Stimulated activated naive CD8-positive, alpha-beta T cell treated with anti-CD3 and anti-CD28 coated beads, Interleukin-15, Interleukin-2, amounts not matched to agents 100 U/mL and 50 U/mL, for 24 hours (primary cell): ENCODE data around the gene WDR5.

Experiments used
- ATAC-seq: fragments of 150-1000 bp; cut with Tn5 transposase; one replicate; pipeline ENCODE4 v1.10.0; 2021
- DNase-seq: peaks from one replicate; pipeline ENCODE4 v3.0.0; 2021

Gene WDR5

DNA sequence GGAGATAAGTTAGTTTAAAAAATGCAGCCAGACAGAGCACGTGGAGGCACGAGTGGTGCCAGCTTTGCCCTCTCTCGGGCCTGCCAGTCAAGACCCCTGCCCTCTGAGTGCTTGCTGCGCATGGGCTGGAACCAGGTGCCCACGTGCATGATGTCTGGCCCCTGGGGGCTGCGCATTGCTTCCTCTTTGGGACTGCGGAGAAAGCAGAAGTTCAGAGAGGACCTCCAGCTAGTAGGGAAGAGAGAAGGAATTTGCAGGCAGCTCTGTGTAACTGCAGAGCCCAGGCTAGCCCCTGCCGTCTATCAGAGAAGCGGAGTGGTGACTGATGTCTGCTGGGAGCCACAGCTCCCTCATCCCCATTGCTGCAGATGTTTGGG lies 38.2 kb downstream of the WDR5 start:
- DNase-seq = no peak
- no peak for ATAC-seq

DNA sequence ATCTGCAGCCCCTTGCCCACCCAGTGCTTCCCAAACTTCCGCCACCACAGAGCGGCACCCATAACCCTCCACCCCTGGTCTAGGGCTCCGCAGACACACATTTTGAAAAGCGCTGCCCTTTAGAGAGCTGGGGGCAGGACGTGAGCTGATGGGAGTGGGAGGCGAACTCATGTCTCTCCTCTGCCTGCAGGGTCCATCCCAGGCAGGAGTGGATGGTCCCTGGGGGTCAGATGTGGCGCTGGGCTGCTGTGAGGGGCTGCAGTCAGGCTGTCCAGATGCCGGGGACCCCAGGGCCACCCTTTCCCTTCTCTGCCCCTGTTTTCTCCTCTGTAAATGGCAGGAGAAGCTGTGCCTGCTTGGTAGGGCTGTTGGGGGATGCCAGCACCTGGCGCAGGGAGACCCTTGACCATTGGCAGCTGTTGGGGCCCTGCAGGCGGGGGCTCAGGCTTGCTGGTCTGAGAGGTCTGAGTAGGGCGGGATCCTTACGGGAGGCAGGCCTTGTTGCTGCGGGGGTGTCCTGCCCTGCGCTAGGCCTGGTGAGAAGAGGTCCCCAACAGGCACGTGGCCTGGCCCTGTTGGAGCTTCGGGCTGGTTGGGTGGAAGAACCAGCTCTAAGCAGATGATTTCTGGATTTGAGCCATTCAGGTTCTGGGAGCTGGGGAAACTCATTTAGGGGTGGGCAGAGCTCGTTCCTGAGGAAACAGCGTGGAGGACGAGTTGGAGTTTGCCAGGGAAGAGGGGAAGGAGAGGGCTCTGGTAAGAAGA lies 38.8 kb downstream of the WDR5 start:
- DNase-seq (no peak), ATAC-seq (no peak)

DNA sequence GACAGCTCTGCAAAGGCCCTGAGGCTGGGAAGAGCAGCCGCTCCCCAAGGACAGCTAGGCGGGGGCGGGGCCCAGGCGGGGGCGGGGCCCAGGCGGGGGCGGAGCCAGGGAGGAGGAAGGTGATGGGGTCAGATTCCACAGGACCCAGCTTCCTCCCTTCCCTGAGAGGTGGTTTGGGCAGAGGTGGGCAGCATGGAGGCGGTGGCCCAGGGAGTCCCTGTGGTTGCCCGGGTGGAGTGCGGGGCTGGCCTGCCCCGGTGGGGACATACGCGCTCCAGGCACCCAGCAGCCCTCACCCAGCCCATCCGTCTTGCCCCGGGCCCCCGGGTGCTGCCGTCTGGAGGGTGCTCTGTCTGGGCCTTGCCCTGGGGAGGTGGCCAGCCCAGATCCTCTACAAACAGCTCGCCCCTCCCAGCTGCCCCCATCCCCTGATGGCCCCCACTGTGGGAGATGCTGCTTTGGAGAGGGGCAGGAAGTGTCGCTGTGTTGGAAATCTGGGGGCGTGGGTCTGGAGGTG lies 39.5 kb downstream of the WDR5 start:
- ATAC-seq = peak; percentile 4
- no peak for DNase-seq

- no peak for DNase-seq
- ATAC-seq = no peak
Observed at GRCh38 chr9:134175808-134176598, 40.1 kb downstream of the WDR5 start.

DNA sequence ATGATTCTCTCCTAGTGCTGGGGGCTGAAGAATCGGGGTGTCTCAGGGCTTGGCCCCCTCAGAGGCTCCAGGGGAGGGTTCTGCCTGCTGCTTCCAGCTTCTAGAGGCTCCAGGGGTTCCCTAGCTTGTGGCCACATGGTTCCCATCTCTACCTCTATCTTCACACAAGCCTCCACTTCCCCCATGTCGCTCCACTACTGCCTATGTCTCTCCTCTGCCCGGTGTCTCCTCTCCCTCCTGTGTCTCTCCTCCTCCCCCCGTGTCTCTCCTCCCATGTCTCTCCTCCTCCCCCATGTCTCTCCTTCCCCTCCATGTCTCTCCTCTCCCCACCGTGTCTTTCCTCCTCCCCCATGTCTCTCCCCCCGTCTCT lies 40.7 kb downstream of the WDR5 start:
- no peak for DNase-seq
- ATAC-seq = no peak

DNA sequence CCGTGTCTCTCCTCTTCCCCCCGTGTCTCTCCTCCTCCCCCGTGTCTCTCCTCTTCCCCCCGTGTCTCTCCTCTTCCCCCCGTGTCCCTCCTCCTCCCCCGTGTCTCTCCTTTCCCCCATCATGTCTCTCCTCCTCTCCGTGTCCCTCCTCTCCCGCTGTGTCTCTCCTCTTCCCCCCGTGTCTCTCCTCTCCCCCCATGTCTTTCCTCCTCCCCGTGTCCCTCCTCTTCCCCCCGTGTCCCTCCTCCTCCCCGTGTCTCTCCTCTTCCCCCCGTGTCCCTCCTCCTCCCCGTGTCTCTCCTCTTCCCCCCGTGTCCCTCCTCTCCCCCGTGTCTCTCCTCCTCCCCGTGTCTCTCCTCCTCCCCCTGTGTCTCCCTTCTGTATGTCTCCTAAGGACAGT lies 41.3 kb downstream of the WDR5 start:
- no peak for ATAC-seq
- no peak for DNase-seq

GRCh38 chr9:134177624-134178393 lies 41.9 kb downstream of the WDR5 start:
- ATAC-seq (no peak), DNase-seq (no peak)

- ATAC-seq = no peak
- no peak for DNase-seq
Observed at GRCh38 chr9:134178394-134178767, 42.5 kb downstream of the WDR5 start.

DNA sequence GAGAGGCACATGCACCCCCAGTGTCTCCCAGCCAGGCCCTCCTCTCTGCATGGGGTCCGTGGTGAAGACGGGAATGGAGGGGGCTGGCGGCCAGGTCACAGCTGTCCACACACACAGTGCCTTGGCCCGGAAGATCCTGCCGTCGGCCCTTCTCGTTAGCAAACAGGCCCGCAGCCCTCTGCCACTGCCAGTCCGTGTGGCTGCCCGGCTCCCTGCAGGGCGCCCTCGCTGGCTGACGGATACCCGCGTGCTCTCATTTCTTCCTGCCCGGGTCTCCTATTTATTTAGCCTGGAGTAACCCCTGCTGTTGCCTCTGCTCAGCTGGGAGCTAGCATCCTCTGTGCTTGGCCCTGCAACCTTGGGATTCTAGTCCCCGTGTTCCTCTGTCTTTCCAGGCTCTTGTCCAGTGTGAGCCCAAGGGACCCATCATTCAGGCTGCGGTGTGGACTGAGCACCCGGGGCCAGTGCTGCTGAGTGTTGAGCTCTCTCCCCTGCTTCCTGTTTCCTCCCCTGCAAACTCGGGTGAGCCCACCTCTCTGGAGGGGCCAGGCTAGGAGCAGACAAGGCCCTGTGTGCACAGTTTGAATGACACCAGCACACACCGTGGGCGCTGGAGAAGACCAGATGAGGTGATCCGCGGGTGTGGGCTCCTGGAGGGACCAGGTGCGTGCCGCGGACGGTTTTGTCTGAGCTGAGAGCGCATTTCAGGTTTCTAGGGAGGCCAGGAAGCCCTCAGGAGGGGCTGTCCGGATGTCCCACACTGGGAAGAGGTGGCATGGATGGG lies 43.1 kb downstream of the WDR5 start:
- ATAC-seq = no peak
- peak; percentile 2 for DNase-seq

DNA sequence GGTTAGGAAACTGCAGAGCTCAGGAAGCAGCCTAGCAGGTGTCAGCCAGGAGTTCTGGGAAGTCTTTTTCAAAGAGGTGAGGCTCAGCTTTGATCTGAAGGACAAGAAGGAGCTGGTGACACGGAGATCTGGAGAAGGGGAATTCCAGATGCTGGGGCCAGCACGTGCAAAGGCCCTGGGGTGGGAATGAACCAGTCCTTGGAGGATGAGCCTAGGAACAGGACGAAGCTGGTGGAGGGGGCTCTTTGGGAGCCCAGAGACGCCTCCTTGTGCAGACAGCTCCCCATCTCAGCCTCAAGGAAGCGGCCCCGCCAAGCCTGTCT lies 43.7 kb downstream of the WDR5 start:
- ATAC-seq = no peak
- DNase-seq = peak; percentile 2

- DNase-seq (peak; percentile 2), ATAC-seq (no peak)
Observed at GRCh38 chr9:134179918-134180785, 44.3 kb downstream of the WDR5 start.

- DNase-seq (peak; percentile 2), ATAC-seq (no peak)
Observed at GRCh38 chr9:134180786-134181647, 45.1 kb downstream of the WDR5 start.

DNA sequence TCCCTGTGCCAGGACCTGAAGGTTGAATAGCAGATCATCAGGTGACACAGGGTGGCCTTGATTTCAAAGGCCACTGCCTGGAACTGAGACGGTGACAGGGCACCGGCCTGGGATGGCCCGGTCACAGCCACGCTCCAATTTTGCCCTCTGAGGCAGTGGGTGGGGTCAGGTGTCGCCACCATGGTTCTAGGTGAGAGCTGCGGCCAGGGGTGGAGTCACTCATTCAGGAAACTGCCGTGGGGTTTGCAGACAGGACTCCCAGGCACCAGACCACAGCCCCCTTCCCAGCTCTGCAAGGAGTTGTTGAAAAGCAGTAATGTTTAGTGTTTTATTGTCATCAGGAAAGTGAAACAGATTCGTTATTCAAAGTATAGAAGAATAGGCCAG lies 45.8 kb downstream of the WDR5 start:
- ATAC-seq (no peak), DNase-seq (peak; percentile 15)

DNA sequence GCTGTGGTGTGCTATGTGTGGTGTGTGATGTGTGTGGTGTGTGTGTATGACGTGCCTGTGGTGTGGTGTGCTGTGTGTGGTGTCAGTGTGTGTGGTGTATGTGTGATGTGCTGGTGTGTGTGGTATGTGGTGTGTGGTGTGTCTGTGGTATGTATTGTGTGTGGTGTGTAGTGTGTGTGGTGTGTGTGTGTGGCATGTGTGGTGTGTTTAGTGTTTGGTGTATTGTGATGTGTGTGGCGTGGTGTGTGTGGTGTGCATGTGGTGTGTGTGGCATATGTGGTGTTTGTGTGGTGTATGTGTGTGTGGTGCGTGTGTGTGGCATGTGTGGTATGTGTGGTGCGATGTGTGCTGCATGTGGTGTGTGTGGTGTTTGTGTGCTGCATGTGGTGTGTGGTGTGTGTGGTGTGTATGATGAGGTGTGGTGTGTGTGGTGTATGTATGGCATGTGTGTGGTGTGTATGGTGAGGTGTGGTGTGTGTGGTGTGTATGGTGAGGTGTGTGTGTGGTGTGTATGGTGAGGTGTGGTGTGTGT lies 46.7 kb downstream of the WDR5 start:
- DNase-seq = no peak
- ATAC-seq = no peak

- ATAC-seq (peak; percentile 15), DNase-seq (peak; percentile 39)
Observed at GRCh38 chr9:134185536-134186011, 49.7 kb downstream of the WDR5 start.

DNA sequence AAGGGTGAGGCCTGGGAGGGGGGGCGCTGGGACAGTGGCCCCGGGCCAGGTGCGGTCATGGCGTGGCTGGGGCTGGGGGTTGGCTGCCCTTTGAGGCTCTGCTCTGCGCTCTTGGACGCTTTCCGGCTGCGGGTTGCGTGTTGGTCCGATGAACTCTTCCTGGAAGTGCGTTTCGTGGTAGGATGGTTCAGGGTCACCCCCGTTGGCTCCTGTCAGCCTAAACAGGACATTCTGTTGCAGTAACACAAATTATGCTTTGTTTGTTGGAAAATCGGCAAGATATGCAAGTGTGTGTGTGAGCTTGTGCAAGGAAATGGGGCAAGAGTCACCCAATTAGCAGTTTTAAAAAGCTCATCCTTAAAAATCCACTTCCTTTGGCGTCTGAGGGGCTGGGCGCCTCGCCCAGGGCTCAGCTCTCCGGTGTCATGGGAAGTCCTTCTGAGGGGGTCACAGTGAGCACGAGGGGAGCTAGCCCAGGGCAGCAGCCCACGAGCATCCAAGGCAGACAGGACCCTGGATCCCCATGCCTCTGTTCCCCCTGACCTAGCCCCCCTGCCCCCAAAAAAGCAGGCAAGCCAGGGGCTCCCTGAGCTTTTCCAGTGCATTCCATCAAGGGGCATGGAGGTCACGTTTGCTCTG lies 50.7 kb downstream of the WDR5 start:
- DNase-seq = peak; percentile 2
- no peak for ATAC-seq

- peak; percentile 4 for DNase-seq
- ATAC-seq = no peak
Observed at GRCh38 chr9:134187110-134187531, 51.2 kb downstream of the WDR5 start.

GRCh38 chr9:134187891-134188385 lies 52.1 kb downstream of the WDR5 start:
- DNase-seq (peak; percentile 2), ATAC-seq (no peak)
